Amniotic epithelial cell (primary cell): ENCODE results near the gene OR4F29.
"Not testable (repeated sequence)": the region's sequence is repeated elsewhere in the genome, so short reads cannot be mapped to it uniquely, and the experiment has no call there.

Experiments used
- DNase-seq: peaks from one replicate; pipeline ENCODE4 v3.0.0-alpha.2; 2010; ENCODE audit warnings: low read depth

OR4F29 gene, protein sequence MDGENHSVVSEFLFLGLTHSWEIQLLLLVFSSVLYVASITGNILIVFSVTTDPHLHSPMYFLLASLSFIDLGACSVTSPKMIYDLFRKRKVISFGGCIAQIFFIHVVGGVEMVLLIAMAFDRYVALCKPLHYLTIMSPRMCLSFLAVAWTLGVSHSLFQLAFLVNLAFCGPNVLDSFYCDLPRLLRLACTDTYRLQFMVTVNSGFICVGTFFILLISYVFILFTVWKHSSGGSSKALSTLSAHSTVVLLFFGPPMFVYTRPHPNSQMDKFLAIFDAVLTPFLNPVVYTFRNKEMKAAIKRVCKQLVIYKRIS

GRCh38 chr1:451578-451977 lies at the start of gene OR4F29:
OR4F29 (minus strand) TSS chr1:451678; CDS start chr1:451678, 0 bp downstream.
- not testable (repeated sequence) for DNase-seq
